CD14-positive monocyte (primary cell): Measurements from ENCODE around the gene RUSC2. TPM values are rescaled to one million over a fixed set of nuclear protein-coding genes. Genes with fewer than 3 reads are reported as not detected.

ENCODE experiments used
- DNase-seq, 3 donors: peaks; one replicate each; pipeline ENCODE4 v3.0.0-alpha.2; 2011 to 2022
- H2AFZ ChIP-seq: 2 replicates; pipeline ENCODE4 v1.6.0; 2012; ENCODE audit warnings: mild to moderate bottlenecking, low read depth, low read length, inconsistent platforms; ENCODE audit not compliant: insufficient read depth, poor library complexity, severe bottlenecking
- H3K27ac ChIP-seq, 2 donors: 1 replicate in 1 of 2; 2 replicates in 1 of 2; pipeline ENCODE4 v1.5.1; 2012 to 2013; ENCODE audit warnings: low read length in 2 of 2, control low read depth in 1 of 2, inconsistent platforms in 1 of 2, low read depth in 1 of 2, mild to moderate bottlenecking in 1 of 2
- H3K27me3 ChIP-seq, 2 donors: one replicate each; pipeline versions ENCODE4 v1.6.0 to v1.6.1; 2011 to 2013; ENCODE audit warnings: low read length in 2 of 2; ENCODE audit not compliant: control insufficient read depth in 2 of 2, insufficient read depth in 2 of 2
- H3K36me3 ChIP-seq, 2 donors: replicated peaks in 1 of 2; 1 replicate in 1 of 2; 2 replicates in 1 of 2; pipeline versions ENCODE4 v1.5.1 to v1.6.1; 2012 to 2013; ENCODE audit warnings: low read length in 2 of 2, control low read depth in 1 of 2, inconsistent platforms in 1 of 2, mild to moderate bottlenecking in 1 of 2; ENCODE audit not compliant: insufficient read depth in 2 of 2, control insufficient read depth in 1 of 2
- H3K4me1 ChIP-seq, 2 donors: 1 replicate in 1 of 2; 2 replicates in 1 of 2; pipeline versions ENCODE4 v1.5.1 to v1.6.1; 2012 to 2013; ENCODE audit warnings: low read length in 2 of 2, control low read depth in 1 of 2, inconsistent platforms in 1 of 2, mild to moderate bottlenecking in 1 of 2, moderate library complexity in 1 of 2; ENCODE audit not compliant: insufficient read depth in 2 of 2, control insufficient read depth in 1 of 2
- H3K4me2 ChIP-seq: replicated peaks from 2 replicates; pipeline ENCODE3; 2012; ENCODE audit warnings: low read length, moderate library complexity, mild to moderate bottlenecking; ENCODE audit not compliant: poor library complexity, severe bottlenecking; ENCODE audit errors: extremely low read depth
- H3K4me3 ChIP-seq, 3 experiments: fragments of 200-600 bp in 1 of 3; sonication (generic) in 1 of 3; replicated peaks in 1 of 3; 1 replicate in 2 of 3; 2 replicates in 1 of 3; pipeline ENCODE4 v1.5.1; 2011 to 2013; ENCODE audit warnings: low read length in 3 of 3, mild to moderate bottlenecking in 3 of 3, control low read depth in 2 of 3, low read depth in 2 of 3, inconsistent platforms in 1 of 3, moderate library complexity in 1 of 3
- H3K79me2 ChIP-seq: 2 replicates; pipeline ENCODE4 v1.6.0; 2012; ENCODE audit warnings: mild to moderate bottlenecking, control low read depth, inconsistent platforms, low read length, moderate library complexity; ENCODE audit not compliant: insufficient read depth
- H3K9ac ChIP-seq: 2 replicates; pipeline ENCODE4 v1.6.0; 2017; ENCODE audit warnings: low read length, mild to moderate bottlenecking; ENCODE audit not compliant: insufficient read depth, poor library complexity, severe bottlenecking
- H3K9me3 ChIP-seq, 2 donors: replicated peaks in 1 of 2; 1 replicate in 1 of 2; 2 replicates in 1 of 2; pipeline versions ENCODE4 v1.5.1 to v1.6.1; 2012 to 2013; ENCODE audit warnings: low read length in 2 of 2, control low read depth in 1 of 2; ENCODE audit not compliant: control insufficient read depth in 1 of 2, insufficient read depth in 1 of 2
- H4K20me1 ChIP-seq: 2 replicates; pipeline ENCODE4 v1.6.0; 2012; ENCODE audit warnings: mild to moderate bottlenecking, low read length, control low read depth, moderate library complexity; ENCODE audit not compliant: insufficient read depth
- H3K27ac Mint-ChIP-seq, 7 donors: one replicate each; pipeline ENCODE4 v1.8.0; 2020; ENCODE audit warnings: mild to moderate bottlenecking in 7 of 7, mixed read lengths in 7 of 7, moderate library complexity in 6 of 7, inconsistent platforms in 2 of 7
- H3K27me3 Mint-ChIP-seq, 3 donors: one replicate each; pipeline ENCODE4 v1.8.0; 2021 to 2022; ENCODE audit warnings: low read depth in 3 of 3, mild to moderate bottlenecking in 3 of 3, mixed read lengths in 3 of 3, moderate library complexity in 3 of 3, inconsistent platforms in 1 of 3
- H3K36me3 Mint-ChIP-seq, 2 donors: one replicate each; pipeline ENCODE4 v1.8.0; 2020; ENCODE audit warnings: mixed read lengths in 2 of 2, inconsistent platforms in 1 of 2, mild to moderate bottlenecking in 1 of 2
- H3K4me1 Mint-ChIP-seq: one replicate; pipeline ENCODE4 v1.8.0; 2020; ENCODE audit warnings: mild to moderate bottlenecking, mixed read lengths
- H3K4me3 Mint-ChIP-seq, 2 donors: one replicate each; pipeline ENCODE4 v1.8.0; 2020; ENCODE audit warnings: mild to moderate bottlenecking in 2 of 2, mixed read lengths in 2 of 2, moderate library complexity in 1 of 2
- H3K9me3 Mint-ChIP-seq, 7 donors: one replicate each; pipeline ENCODE4 v1.8.0; 2020 to 2022; ENCODE audit warnings: mixed read lengths in 7 of 7, mild to moderate bottlenecking in 6 of 7, moderate library complexity in 6 of 7, inconsistent platforms in 2 of 7
- WGBS: methylation state at CpG from one replicate; pipeline ENCODE4 v1.1.5; 2013; ENCODE audit warnings: missing lambda C conversion rate; ENCODE audit not compliant: insufficient coverage; 5-methylcytosine and 5-hydroxymethylcytosine counted together
- intact Hi-C, 2 donors: fragments of 100-400 bp; cut with micrococcal nuclease; formaldehyde crosslinking; loops; one replicate each; pipeline versions ENCODE4 v1.15.0 to v1.15.1; 2023
- polyA plus RNA-seq, 3 donors: library from polyadenylated mRNA; depleted of rRNA in 1 of 3; unstranded in 2 of 3; stranded (reverse) in 1 of 3; fragments of 300-500 nt in 2 of 3; fragments of >200 nt in 1 of 3; fragmentation: Illumina TruSeq in 2 of 3; gene quantifications; 1 replicate in 2 of 3; 2 replicates in 1 of 3; pipeline ENCODE4 v1.2.3, GENCODE V29; 2012 to 2021
- TF ChIP-seq, protein P1 (sequence below): fragments of 200-600 bp; IDR thresholded peaks from one replicate; pipeline ENCODE4 v1.8.0; 2022; ENCODE audit warnings: antibody characterized with exemption, mild to moderate bottlenecking

RUSC2 gene
- polyA plus RNA-seq, 3 donors: 2.2 to 18.8 (median 3.7) TPM

- Histone ChIP-seq H2AFZ (no peak overlapping the region), H3K4me3 (peak overlapping the region in 1 of 3 experiments; percentile 41), H4K20me1 (peaks cover under 1% of the 10 kb centered on the region), H3K27me3 (no peaks in the 10 kb centered on the region), H3K4me2 (peak overlapping the region; percentile 37), H3K36me3 (no peaks in the 10 kb centered on the region), H3K4me1 (peaks cover 43 to 63% of the 10 kb centered on the region in 2 donors), H3K79me2 (peaks cover 90% of the 10 kb centered on the region), H3K9ac (no peak overlapping the region), H3K27ac (peak overlapping the region; percentile 28 to 72), H3K9me3 (no peaks in the 10 kb centered on the region)
- Mint-ChIP-seq H3K4me1 (peaks cover 63% of the 10 kb centered on the region), H3K36me3 (peaks cover 0 to 6% of the 10 kb centered on the region in 2 donors), H3K27ac (peak overlapping the region; percentile 14 to 85 (median 78)), H3K4me3 (peak overlapping the region in 1 of 2 donors; percentile 37), H3K9me3 (no peaks in the 10 kb centered on the region), H3K27me3 (no peaks in the 10 kb centered on the region)
- peak in 1 of 3 donors; percentile 20 for DNase-seq
- intact Hi-C loops: no loop called here
- no CpG with 5 or more reads among the region's 1 CpG for WGBS
- TF ChIP-seq, protein P1, sequence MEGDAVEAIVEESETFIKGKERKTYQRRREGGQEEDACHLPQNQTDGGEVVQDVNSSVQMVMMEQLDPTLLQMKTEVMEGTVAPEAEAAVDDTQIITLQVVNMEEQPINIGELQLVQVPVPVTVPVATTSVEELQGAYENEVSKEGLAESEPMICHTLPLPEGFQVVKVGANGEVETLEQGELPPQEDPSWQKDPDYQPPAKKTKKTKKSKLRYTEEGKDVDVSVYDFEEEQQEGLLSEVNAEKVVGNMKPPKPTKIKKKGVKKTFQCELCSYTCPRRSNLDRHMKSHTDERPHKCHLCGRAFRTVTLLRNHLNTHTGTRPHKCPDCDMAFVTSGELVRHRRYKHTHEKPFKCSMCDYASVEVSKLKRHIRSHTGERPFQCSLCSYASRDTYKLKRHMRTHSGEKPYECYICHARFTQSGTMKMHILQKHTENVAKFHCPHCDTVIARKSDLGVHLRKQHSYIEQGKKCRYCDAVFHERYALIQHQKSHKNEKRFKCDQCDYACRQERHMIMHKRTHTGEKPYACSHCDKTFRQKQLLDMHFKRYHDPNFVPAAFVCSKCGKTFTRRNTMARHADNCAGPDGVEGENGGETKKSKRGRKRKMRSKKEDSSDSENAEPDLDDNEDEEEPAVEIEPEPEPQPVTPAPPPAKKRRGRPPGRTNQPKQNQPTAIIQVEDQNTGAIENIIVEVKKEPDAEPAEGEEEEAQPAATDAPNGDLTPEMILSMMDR: no peak
Observed at GRCh38 chr9:35526087-35526801, 36.3 kb downstream of the RUSC2 start.

DNA sequence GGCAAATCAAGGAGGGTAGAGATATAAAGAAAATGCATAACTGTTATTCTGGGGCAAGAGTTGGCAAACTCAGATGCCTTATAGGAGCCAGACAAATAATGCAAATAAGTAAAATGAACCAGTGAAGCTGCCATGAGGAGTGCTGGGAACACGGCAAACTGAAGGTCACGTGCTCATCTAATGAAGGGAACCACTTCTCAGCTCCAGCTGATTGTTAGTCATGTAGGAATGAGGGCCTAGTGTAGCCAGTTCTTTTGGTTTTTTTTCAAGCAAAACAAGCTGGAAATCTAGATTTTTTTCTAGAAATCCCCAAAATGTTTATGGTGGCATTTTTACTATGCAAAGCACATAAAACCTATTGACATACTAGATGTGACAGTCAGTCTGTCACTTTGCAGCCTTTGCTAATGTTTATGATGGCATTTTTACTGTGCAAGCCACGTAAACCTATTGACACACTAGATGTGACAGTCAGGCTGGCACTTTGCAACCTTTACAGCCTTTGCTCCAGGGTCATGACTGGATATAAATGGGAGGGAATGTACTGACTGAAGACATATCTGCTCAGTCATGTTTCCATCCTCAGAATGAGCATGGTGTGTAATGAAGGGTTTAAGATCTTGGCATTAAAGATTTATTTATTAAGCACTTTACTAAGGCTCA lies 39.4 kb downstream of the RUSC2 start:
- peak overlapping the region in 1 of 2 donors; percentile 14 for H3K27ac ChIP-seq
- H3K9me3 Mint-ChIP-seq: peaks cover 0 to 3% (median 2%) of the 10 kb centered on the region in 7 donors
- peaks cover 86% of the 10 kb centered on the region for H3K79me2 ChIP-seq
- peak overlapping the region in 2 of 7 donors; percentile 24 to 53 for H3K27ac Mint-ChIP-seq
- peaks cover 0 to 6% of the 10 kb centered on the region in 2 donors for H3K36me3 Mint-ChIP-seq
- TF ChIP-seq, protein P1: no peak
- 82% methylated on average over 3 of the region's 3 CpGs for WGBS
- no peak overlapping the region for H3K4me3 Mint-ChIP-seq
- intact Hi-C loops: no loop called here
- H3K4me1 Mint-ChIP-seq: peaks cover 84% of the 10 kb centered on the region
- H3K4me3 ChIP-seq: no peak overlapping the region
- no peaks in the 10 kb centered on the region for H4K20me1 ChIP-seq
- no peaks in the 10 kb centered on the region for H3K36me3 ChIP-seq
- H2AFZ ChIP-seq: no peak overlapping the region
- peaks cover 0 to 5% (median 0%) of the 10 kb centered on the region in 3 donors for H3K27me3 Mint-ChIP-seq
- H3K27me3 ChIP-seq: no peaks in the 10 kb centered on the region
- no peak overlapping the region for H3K4me2 ChIP-seq
- H3K4me1 ChIP-seq: peaks cover 70 to 89% of the 10 kb centered on the region in 2 donors
- no peak overlapping the region for H3K9ac ChIP-seq
- no peaks in the 10 kb centered on the region for H3K9me3 ChIP-seq
- DNase-seq: no peak
